Activated CD4-positive, alpha-beta T cell treated with anti-CD3 and anti-CD28 coated beads for 48 hours (primary cell): ENCODE measurements around the gene USH1C.
A peak's percentile ranks its signal among the peaks of the same experiment; 100 is the strongest.

Experiments
- DNase-seq: peaks from one replicate; pipeline ENCODE4 v3.0.0-alpha.2; 2020

The USH1C gene

GRCh38 chr11:17521106-17521900 is 22.9 kb downstream of the USH1C start:
- DNase-seq = no peak

- DNase-seq = no peak
Measured at GRCh38 chr11:17519061-17519885, 24.9 kb downstream of the USH1C start.

DNA sequence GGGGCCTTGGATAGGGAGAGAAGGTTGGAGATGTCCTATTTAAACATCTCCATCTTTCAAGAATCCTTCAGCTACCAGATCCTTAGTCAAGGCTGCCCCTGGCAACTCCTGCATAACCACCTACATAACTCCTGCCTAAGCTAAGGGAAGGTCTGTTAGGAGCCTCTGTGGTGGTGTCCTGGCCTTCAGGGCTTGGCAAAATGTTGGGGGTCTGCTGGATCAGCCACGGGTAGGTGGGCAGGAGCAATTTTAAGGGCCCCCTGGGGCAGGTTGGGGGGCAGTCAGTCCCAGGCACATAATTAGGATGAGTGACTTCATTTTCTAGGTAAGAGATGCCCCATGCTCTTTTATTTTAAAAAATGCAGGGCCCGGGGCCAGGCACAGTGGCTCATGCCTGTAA is 25.9 kb downstream of the USH1C start:
- DNase-seq = no peak

- no peak for DNase-seq
Measured at GRCh38 chr11:17517186-17517585, 27.0 kb downstream of the USH1C start.

GRCh38 chr11:17516551-17517150 is 27.6 kb downstream of the USH1C start:
- DNase-seq = no peak

GRCh38 chr11:17515443-17516176 is 28.6 kb downstream of the USH1C start:
- no peak for DNase-seq

DNA sequence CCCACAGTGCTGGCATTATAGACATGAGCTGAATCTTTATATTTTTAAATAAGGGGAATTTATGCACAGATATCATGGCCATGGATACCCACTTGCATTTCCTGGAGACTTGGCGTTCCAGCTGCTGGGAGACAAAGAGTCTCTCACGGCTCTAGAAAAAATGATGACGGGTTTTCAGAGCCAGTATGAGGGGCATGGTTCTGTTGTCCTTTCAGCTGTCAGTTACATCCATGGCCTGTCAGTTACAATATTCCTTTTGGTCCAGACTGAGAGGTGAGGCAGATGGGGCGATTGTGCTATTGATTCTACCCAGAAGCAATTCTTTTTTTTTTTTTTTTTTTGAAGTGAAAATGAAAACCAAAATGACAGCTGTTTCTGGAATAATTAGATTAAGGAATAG is 29.7 kb downstream of the USH1C start:
- DNase-seq = no peak

DNA sequence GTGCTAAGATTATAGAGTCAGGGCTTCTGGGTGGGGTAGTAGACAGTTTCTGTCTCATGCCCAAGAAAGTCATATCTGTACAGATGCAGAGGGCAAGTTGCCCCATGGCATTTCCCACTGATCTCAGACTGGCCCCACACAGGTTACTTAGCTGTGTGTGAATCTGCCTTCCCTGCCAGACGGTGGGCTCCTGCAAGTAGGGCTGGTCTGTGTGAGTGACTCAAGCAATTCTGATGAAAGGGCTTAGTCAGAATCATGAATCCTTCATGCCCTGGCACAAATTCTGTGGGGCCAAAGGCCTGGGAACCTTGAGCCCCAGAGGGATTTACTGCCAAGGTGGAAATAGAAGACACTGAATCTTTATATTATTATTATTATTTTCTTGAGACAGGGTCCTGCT is 30.4 kb downstream of the USH1C start:
- DNase-seq = peak; percentile 35

DNA sequence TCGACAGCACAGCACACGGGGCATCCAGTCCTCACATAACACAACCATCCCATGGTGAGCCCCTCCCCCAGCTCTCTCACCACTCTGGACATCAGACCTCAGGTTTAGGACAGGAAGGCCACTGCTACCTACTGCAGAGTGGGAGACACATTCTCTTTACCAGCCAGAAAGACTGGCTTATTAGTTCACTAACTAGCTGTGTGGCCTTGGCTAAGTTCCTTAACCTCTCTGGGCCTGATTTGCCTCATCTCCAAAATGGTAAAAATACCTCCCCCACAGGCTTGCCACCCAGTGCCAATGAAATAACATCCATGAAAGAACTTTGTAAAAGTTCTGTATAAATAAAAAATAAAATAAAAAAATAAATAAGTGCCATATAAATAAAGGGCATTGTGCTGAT is 32.1 kb downstream of the USH1C start:
- DNase-seq = no peak

DNA sequence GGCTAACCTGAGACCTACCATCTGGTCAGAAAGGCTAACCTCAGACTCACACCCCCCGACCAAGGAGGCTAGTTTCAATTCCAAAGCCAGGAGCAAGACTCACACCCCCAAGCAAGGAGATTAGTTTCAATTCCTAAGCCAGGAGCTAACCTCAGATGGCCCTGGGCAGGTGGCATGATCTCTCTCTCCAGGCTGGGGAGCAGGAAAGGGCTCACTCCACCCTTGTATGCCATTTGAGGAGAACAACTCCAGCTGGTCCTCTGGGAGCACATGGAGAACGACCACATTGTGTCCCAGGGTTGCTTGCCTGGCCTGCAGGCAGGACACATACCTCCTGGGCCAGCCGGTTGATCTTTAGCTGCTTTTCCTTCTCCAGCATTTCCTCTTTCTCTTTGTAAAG is 32.6 kb downstream of the USH1C start:
- DNase-seq = no peak

- no peak for DNase-seq
Measured at GRCh38 chr11:17510507-17511206, 33.6 kb downstream of the USH1C start.

GRCh38 chr11:17508791-17509190 is 35.4 kb downstream of the USH1C start:
- DNase-seq = no peak

GRCh38 chr11:17508306-17508705 is 35.9 kb downstream of the USH1C start:
- DNase-seq = no peak

DNA sequence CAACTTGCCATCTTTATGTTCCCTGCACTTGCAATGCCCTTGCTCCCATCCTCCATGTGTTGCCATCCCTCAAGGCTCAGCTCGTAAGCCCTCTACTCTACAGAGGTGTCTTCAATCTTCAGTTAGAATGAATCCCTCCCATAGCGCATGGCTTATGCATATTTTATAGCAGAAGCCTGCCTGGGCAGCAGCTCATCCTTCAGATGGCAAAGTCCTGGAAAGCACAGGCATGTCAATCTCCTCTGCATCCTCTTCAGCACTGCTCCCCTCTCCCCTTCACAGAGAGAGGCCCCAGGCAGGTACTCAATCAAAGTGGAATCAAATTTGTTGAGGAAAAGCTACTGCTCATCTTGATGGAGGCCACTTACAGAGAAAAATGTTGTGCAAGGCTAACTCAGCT is 36.4 kb downstream of the USH1C start:
- no peak for DNase-seq

DNA sequence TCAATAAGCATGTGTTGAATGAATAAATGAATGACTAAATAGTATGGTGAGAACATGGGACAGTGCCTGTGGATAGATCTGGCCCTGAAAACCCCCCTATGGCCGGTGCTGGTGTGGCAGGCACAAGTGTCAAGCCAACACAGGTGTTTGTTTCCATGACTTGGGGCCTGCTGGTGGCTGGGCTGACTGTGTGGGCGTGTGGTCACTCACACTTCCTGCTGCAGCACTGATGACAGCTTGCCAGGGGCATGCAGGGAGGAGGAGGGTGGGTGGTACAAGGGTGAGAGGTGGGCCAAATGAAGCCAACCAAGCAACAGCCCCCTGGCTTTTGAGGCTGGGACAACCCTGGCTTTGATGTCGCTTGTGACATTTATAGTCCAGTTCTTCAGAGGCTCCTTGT is 37.3 kb downstream of the USH1C start:
- DNase-seq = no peak

GRCh38 chr11:17506314-17506713 is 37.9 kb downstream of the USH1C start:
- DNase-seq = no peak

DNA sequence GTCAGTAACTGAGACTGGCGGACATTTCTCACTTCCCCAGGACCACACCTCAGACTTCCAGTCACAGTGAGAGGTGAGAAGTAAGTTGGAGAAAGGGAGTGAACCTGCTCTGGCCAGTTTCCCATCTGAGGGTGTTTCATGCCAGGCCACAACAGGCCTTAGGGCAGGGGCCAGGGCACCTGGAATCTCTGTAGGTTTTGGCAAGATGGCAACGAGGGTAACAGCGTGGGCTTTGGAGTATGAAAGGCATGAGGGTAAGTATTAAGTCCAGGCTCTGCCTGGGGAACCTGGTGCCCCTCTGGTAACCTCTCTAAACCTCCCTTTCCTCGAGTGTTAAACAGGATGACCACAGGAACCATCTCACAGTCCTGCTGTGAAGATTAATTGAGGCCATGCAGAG is 39.1 kb downstream of the USH1C start:
- no peak for DNase-seq

DNA sequence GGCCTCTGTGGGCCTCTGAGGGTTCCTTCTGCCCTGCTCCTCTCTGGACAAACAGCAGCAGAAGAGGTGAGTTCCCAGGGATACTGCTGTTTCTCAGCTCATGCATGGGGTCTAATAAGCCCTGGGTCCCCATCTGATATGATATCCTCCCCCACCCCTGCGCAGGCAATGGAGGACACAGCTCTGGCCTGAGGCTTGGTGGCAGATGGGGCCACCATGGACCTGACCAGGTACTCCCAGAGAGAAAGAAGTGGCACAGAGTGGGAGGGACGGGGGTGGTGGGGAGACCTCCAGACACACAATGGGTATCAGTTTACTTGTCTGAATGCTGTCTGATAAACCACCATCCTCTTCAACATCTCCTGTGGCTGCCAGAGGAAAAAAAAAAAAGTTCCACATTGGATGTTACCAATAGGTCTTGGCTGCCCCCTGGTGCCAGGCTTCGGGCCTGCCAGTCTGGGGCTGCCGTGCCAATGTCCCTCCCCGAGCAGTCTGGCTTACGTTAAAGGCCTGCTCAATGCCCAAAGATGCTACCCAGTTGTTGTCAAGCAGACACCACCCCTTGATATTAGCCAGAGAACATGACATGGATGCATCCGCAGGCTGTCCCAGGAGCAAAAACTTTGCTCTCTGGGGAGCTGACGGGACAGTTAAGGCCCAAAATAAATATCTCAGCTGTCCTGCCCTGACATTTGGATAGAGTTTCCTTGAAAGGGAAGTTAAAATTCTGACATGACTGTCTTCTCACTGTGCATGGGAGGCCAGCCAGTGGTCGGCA is 39.7 kb downstream of the USH1C start:
- DNase-seq = peak; percentile 89

GRCh38 chr11:17502630-17503029 is 41.6 kb downstream of the USH1C start:
- no peak for DNase-seq

DNA sequence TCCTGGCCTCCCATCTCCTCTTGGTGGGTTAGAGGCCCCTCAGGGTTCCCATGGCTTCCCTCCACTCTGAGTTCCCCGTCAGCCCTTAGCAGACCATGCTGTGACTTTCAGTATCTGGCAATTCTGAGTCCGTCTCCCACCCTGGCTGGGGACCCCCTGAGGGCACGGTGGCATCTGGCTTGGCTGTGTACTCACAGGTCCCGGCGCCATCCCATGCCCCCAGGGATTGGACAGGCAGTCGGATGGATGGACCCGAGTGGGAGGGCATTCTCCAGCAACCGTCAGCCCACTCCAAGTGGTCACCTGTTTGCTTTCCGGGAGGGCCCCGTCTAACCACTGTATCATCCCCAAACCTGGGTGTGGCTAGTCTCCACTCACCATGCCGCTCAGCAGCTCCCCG is 43.5 kb downstream of the USH1C start:
- no peak for DNase-seq

GRCh38 chr11:17498475-17498874 is 45.7 kb downstream of the USH1C start:
- no peak for DNase-seq

GRCh38 chr11:17498058-17498457 is 46.2 kb downstream of the USH1C start:
- DNase-seq = no peak
